Fibroblast of lung (primary cell): ENCODE measurements around the gene NT5E. TPM values are rescaled to one million over a fixed set of nuclear protein-coding genes. Genes with fewer than 3 reads are reported as not detected.

Source experiments
- DNase-seq, 2 donors: peaks; one replicate each; pipeline versions ENCODE4 v3.0.0 to v3.0.0-alpha.2; 2010; ENCODE audit warnings: low read depth in 2 of 2
- H2AFZ ChIP-seq: 2 replicates; pipeline ENCODE4 v1.5.1; 2012; ENCODE audit warnings: low read length, control low read depth, inconsistent platforms
- H3K27ac ChIP-seq: 2 replicates; pipeline ENCODE4 v1.5.1; 2011; ENCODE audit warnings: low read length, control low read depth; ENCODE audit not compliant: insufficient read depth
- H3K27me3 ChIP-seq: 2 replicates; pipeline ENCODE4 v1.5.1; 2011; ENCODE audit warnings: mild to moderate bottlenecking, low read length; ENCODE audit not compliant: control insufficient read depth, insufficient read depth
- H3K36me3 ChIP-seq: 2 replicates; pipeline ENCODE4 v1.5.1; 2011; ENCODE audit warnings: low read length; ENCODE audit not compliant: control insufficient read depth, insufficient read depth
- H3K4me1 ChIP-seq: 2 replicates; pipeline ENCODE4 v1.5.1; 2011; ENCODE audit warnings: low read length; ENCODE audit not compliant: control insufficient read depth, insufficient read depth; ENCODE audit errors: extremely low read depth
- H3K4me2 ChIP-seq: 2 replicates; pipeline ENCODE4 v1.5.1; 2011; ENCODE audit warnings: low read length, control low read depth; ENCODE audit not compliant: insufficient read depth; ENCODE audit errors: extremely low read depth
- H3K4me3 ChIP-seq, 4 experiments: fragments of 200-600 bp in 1 of 4; sonication (generic) in 1 of 4; replicated peaks in 1 of 4; 2 replicates each; pipeline ENCODE4 v1.5.1; 2011 to 2016; ENCODE audit warnings: low read length in 4 of 4, low read depth in 3 of 4, mild to moderate bottlenecking in 3 of 4, control low read depth in 2 of 4, inconsistent platforms in 1 of 4, mixed read lengths in 1 of 4; ENCODE audit not compliant: insufficient read depth in 1 of 4; ENCODE audit errors: control extremely low read depth in 1 of 4
- H3K79me2 ChIP-seq: 2 replicates; pipeline ENCODE4 v1.5.1; 2012; ENCODE audit warnings: mild to moderate bottlenecking, low read length, inconsistent platforms; ENCODE audit not compliant: control insufficient read depth, insufficient read depth
- H3K9ac ChIP-seq: 2 replicates; pipeline ENCODE4 v1.5.1; 2011; ENCODE audit warnings: mild to moderate bottlenecking, low read length, control low read depth; ENCODE audit not compliant: insufficient read depth
- H3K9me3 ChIP-seq: 2 replicates; pipeline ENCODE4 v1.5.1; 2012; ENCODE audit warnings: low read depth, low read length; ENCODE audit not compliant: control insufficient read depth, insufficient read depth
- H4K20me1 ChIP-seq: 2 replicates; pipeline ENCODE4 v1.5.1; 2011; ENCODE audit warnings: low read length; ENCODE audit not compliant: control insufficient read depth, insufficient read depth; ENCODE audit errors: extremely low read depth
- CTCF ChIP-seq, 2 donors: IDR thresholded peaks in 1 of 2; conservative IDR thresholded peaks in 1 of 2; 1 replicate in 1 of 2; 2 replicates in 1 of 2; pipeline ENCODE4 v1.5.1; 2011 to 2012; ENCODE audit warnings: low read length in 2 of 2, control low read depth in 1 of 2, inconsistent platforms in 1 of 2, low read depth in 1 of 2, mild to moderate bottlenecking in 1 of 2
- EZH2 ChIP-seq: IDR thresholded peaks from 2 replicates; pipeline ENCODE4 v1.5.1; 2012; ENCODE audit warnings: low read length, control low read depth, mild to moderate bottlenecking; ENCODE audit errors: missing control alignments
- polyA plus RNA-seq, 2 donors: library from polyadenylated mRNA; depleted of rRNA in 1 of 2; stranded (reverse) in 1 of 2; unstranded in 1 of 2; fragments of >200 nt; gene quantifications; 2 replicates each; pipeline ENCODE4 v1.2.1, GENCODE V29; 2011 to 2012; ENCODE audit warnings: missing spikeins in 1 of 2
- total RNA-seq: library from RNA; depleted of rRNA; stranded (reverse); fragments of >200 nt; gene quantifications from 2 replicates; pipeline ENCODE4 v1.2.1, GENCODE V29; 2014

The NT5E gene
- total and polyA plus RNA-seq, 2 donors (not counting 1 experiment from before 2014, with no cell fraction given): 217 to 257 TPM

- Histone ChIP-seq H3K4me2 (peak overlapping the region; percentile 56), H3K4me1 (peaks cover 4% of the 10 kb centered on the region), H3K9me3 (no peaks in the 10 kb centered on the region), H3K36me3 (peaks cover 16% of the 10 kb centered on the region), H2AFZ (peak overlapping the region; percentile 7), H3K79me2 (peaks cover 8% of the 10 kb centered on the region), H4K20me1 (no peaks in the 10 kb centered on the region), H3K27ac (peak overlapping the region; percentile 61), H3K4me3 (no peak overlapping the region), H3K27me3 (no peaks in the 10 kb centered on the region), H3K9ac (no peak overlapping the region)
- DNase-seq: peak; percentile 58 to 71
- no peak for TF ChIP-seq EZH2
- peak; percentile 99 for TF ChIP-seq CTCF (conservative IDR thresholded peaks at IDR 0.05 in 1 of 2, IDR thresholded peaks at IDR 0.05 in 1 of 2; ENCODE audit: low read depth in 1 of 2, low read length in 2 of 2)
These were observed 33.2 kb downstream of the NT5E start for GRCh38 chr6:85482905-85483700.

- no peaks in the 10 kb centered on the region for H4K20me1 ChIP-seq
- no peak overlapping the region for H3K27ac ChIP-seq
- peaks cover 4% of the 10 kb centered on the region for H3K4me1 ChIP-seq
- H3K9me3 ChIP-seq: no peaks in the 10 kb centered on the region
- no peak overlapping the region for H2AFZ ChIP-seq
- H3K4me3 ChIP-seq: no peak overlapping the region
- peaks cover 8% of the 10 kb centered on the region for H3K79me2 ChIP-seq
- peaks cover 18% of the 10 kb centered on the region for H3K36me3 ChIP-seq
- TF ChIP-seq EZH2 (no peak), CTCF (conservative IDR thresholded peaks at IDR 0.05 in 1 of 2, IDR thresholded peaks at IDR 0.05 in 1 of 2; ENCODE audit: low read depth in 1 of 2, low read length in 2 of 2) (no peak)
- no peak for DNase-seq
- H3K4me2 ChIP-seq: no peak overlapping the region
- no peak overlapping the region for H3K9ac ChIP-seq
- H3K27me3 ChIP-seq: no peaks in the 10 kb centered on the region
These were observed 34.0 kb downstream of the NT5E start for GRCh38 chr6:85483846-85484245.

DNA sequence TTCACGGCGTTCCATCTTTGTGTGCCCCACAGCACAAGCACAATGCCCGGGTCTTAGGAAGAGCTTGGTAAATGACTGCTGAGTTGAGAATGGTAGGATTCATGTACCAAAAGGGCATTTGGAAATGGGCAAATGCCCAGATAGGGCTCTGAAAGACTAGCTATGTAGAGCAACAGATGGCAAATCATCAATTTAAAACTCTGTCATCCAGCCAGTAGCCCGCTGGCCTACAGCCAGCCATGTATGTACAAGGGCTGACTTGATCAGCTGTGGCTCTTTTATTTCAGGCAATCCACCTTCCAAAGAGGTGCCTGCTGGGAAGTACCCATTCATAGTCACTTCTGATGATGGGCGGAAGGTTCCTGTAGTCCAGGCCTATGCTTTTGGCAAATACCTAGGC, 35.1 kb downstream of the NT5E start:
- peaks cover 4% of the 10 kb centered on the region for H3K4me1 ChIP-seq
- peak in 1 of 2 donors; percentile 23 for DNase-seq
- H3K79me2 ChIP-seq: peaks cover 5% of the 10 kb centered on the region
- no peak overlapping the region for H3K4me2 ChIP-seq
- no peak overlapping the region for H2AFZ ChIP-seq
- H3K9ac ChIP-seq: no peak overlapping the region
- no peak overlapping the region for H3K4me3 ChIP-seq
- no peaks in the 10 kb centered on the region for H3K9me3 ChIP-seq
- H3K27me3 ChIP-seq: no peaks in the 10 kb centered on the region
- no peaks in the 10 kb centered on the region for H4K20me1 ChIP-seq
- peaks cover 20% of the 10 kb centered on the region for H3K36me3 ChIP-seq
- H3K27ac ChIP-seq: no peak overlapping the region
- no peak for TF ChIP-seq EZH2
- no peak for TF ChIP-seq CTCF (conservative IDR thresholded peaks at IDR 0.05 in 1 of 2, IDR thresholded peaks at IDR 0.05 in 1 of 2; ENCODE audit: low read depth in 1 of 2, low read length in 2 of 2)
